Naive B cell (primary cell): ENCODE results near the gene IRGC. TPM values are rescaled to one million over a fixed set of nuclear protein-coding genes. Genes with fewer than 3 reads are reported as not detected.
A peak's percentile ranks its signal among the peaks of the same experiment; 100 is the strongest.
"Not testable (repeated sequence)": the region's sequence is repeated elsewhere in the genome, so short reads cannot be mapped to it uniquely, and the experiment has no call there.

Experiments
- ATAC-seq, 2 donors: fragments of 150-1000 bp; cut with Tn5 transposase; 2 replicates each; pipeline ENCODE4 v1.10.0; 2021; ENCODE audit warnings: low read depth in 2 of 2, mild to moderate bottlenecking in 2 of 2, moderate library complexity in 2 of 2
- DNase-seq: peaks from one replicate; pipeline ENCODE4 v3.0.0; 2022
- H3K27ac Mint-ChIP-seq, 6 donors: one replicate each; pipeline ENCODE4 v1.8.0; 2020 to 2022; ENCODE audit warnings: mild to moderate bottlenecking in 6 of 6, mixed read lengths in 6 of 6, moderate library complexity in 5 of 6, inconsistent platforms in 2 of 6
- H3K27me3 Mint-ChIP-seq, 3 donors: one replicate each; pipeline ENCODE4 v1.8.0; 2021 to 2022; ENCODE audit warnings: mixed read lengths in 3 of 3, mild to moderate bottlenecking in 1 of 3
- H3K36me3 Mint-ChIP-seq, 2 donors: one replicate each; pipeline ENCODE4 v1.8.0; 2020 to 2022; ENCODE audit warnings: mixed read lengths in 2 of 2, inconsistent platforms in 1 of 2, mild to moderate bottlenecking in 1 of 2
- H3K4me1 Mint-ChIP-seq, 3 donors: one replicate each; pipeline ENCODE4 v1.8.0; 2020 to 2022; ENCODE audit warnings: mixed read lengths in 3 of 3, inconsistent platforms in 1 of 3, mild to moderate bottlenecking in 1 of 3, moderate library complexity in 1 of 3
- H3K4me3 Mint-ChIP-seq, 8 donors: one replicate each; pipeline ENCODE4 v1.8.0; 2020 to 2022; ENCODE audit warnings: mild to moderate bottlenecking in 8 of 8, mixed read lengths in 8 of 8, moderate library complexity in 8 of 8, inconsistent platforms in 2 of 8
- H3K9me3 Mint-ChIP-seq, 7 donors: one replicate each; pipeline ENCODE4 v1.8.0; 2020 to 2022; ENCODE audit warnings: mixed read lengths in 7 of 7, mild to moderate bottlenecking in 5 of 7, inconsistent platforms in 2 of 7, moderate library complexity in 1 of 7
- polyA plus RNA-seq, 6 donors: library from polyadenylated mRNA; unstranded; fragments of 300-500 nt; fragmentation: Illumina TruSeq; gene quantifications; one replicate each; pipeline ENCODE4 v1.2.3, GENCODE V29; 2021; ENCODE audit warnings: low read depth in 6 of 6

The IRGC gene
- polyA plus RNA-seq, 6 donors from 2014 or later = not detected

DNA sequence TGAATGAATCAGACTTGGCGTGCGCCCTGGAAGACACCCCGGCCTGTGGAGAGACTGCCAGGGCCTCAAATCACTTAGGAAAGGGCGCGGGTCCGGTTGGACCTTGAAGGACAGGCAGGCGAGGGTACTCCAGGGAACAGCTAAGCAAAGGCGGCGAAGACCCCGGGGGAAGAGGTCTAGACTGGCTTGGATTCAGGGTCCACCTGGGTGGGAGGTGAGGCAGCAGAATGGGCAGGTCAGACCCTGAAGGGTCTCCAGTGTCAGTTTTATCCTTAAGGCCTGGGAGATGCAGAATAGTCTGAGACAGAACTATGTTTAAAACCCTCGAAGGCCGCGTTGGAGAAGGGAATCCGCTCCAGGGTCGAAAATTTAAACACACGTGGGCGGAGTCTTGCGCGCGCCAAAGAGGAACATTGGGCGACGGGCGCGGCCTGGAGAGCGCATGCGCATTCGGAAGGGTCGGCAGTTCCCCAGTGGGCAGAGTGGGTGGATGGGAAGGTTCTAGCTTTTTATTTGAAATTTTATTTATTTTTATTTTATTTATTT is 39.5 kb downstream of the IRGC start:
- Mint-ChIP-seq H3K9me3 (no peaks in the 10 kb centered on the region), H3K4me3 (peak overlapping the region; percentile 94 to 99 (median 97)), H3K27ac (peak overlapping the region; percentile 96 to 99 (median 98)), H3K27me3 (no peaks in the 10 kb centered on the region), H3K36me3 (peaks cover under 1 to 3% of the 10 kb centered on the region in 2 donors), H3K4me1 (peaks cover 40 to 70% (median 48%) of the 10 kb centered on the region in 3 donors)
- peak; percentile 15 to 16 for ATAC-seq
- DNase-seq = peak; percentile 65

- H3K36me3 Mint-ChIP-seq = no peaks in the 10 kb centered on the region
- H3K9me3 Mint-ChIP-seq = peaks cover 0 to 2% (median 0%) of the 10 kb centered on the region in 7 donors
- no peak for DNase-seq
- H3K27ac Mint-ChIP-seq = no peak overlapping the region
- H3K4me3 Mint-ChIP-seq = peak overlapping the region in 2 of 8 donors; percentile 41 to 51
- no peaks in the 10 kb centered on the region for H3K27me3 Mint-ChIP-seq
- no peak for ATAC-seq
- peaks cover 43 to 61% (median 48%) of the 10 kb centered on the region in 3 donors for H3K4me1 Mint-ChIP-seq
Observed at GRCh38 chr19:43759515-43759914, 43.6 kb downstream of the IRGC start.

GRCh38 chr19:43760941-43761340 is 45.1 kb downstream of the IRGC start:
- Mint-ChIP-seq H3K4me3 (peak overlapping the region in 1 of 8 donors; percentile 5), H3K4me1 (peaks cover 47 to 68% (median 51%) of the 10 kb centered on the region in 3 donors), H3K9me3 (peaks cover 0 to 2% (median 0%) of the 10 kb centered on the region in 7 donors), H3K27ac (peak overlapping the region in 2 of 6 donors; percentile 74 to 76), H3K27me3 (no peaks in the 10 kb centered on the region), H3K36me3 (no peaks in the 10 kb centered on the region)
- ATAC-seq = no peak
- no peak for DNase-seq

GRCh38 chr19:43762814-43763213 is 46.9 kb downstream of the IRGC start:
- DNase-seq (no peak), ATAC-seq (no peak)
- no peaks in the 10 kb centered on the region for H3K27me3 Mint-ChIP-seq
- peaks cover 57 to 73% (median 61%) of the 10 kb centered on the region in 3 donors for H3K4me1 Mint-ChIP-seq
- peaks cover 0 to 2% (median 0%) of the 10 kb centered on the region in 7 donors for H3K9me3 Mint-ChIP-seq
- H3K4me3 Mint-ChIP-seq = peak overlapping the region in 1 of 8 donors; percentile 34
- peak overlapping the region in 4 of 6 donors; percentile 14 to 86 (median 48) for H3K27ac Mint-ChIP-seq
- no peaks in the 10 kb centered on the region for H3K36me3 Mint-ChIP-seq

DNA sequence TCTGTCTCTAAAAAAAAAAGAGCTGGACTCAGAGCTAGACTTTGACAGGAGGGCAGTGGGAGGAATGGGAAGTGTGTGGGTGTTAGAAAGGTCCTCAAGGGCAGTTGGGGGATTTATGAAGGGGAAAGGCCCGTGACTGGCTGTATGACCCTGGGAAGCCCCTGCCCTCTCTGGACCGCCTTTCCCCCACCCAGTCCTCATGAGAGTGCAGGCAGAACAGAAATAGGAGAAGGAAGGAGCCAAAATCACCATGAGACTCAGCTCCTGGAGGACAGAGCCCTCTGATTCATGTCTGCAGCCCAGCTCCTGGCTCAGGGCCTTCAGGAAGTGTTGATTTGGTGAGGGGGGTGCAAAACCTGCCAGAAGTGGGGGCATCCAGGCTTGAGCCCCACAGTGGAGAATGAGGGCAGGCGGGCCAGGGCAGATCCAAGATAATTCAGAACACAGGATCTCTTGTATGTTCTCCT is 47.6 kb downstream of the IRGC start:
- ATAC-seq (no peak), DNase-seq (no peak)
- peak overlapping the region in 4 of 8 donors; percentile 27 to 78 (median 56) for H3K4me3 Mint-ChIP-seq
- no peaks in the 10 kb centered on the region for H3K27me3 Mint-ChIP-seq
- H3K4me1 Mint-ChIP-seq = peaks cover 57 to 73% (median 61%) of the 10 kb centered on the region in 3 donors
- no peaks in the 10 kb centered on the region for H3K36me3 Mint-ChIP-seq
- H3K9me3 Mint-ChIP-seq = peaks cover 0 to 2% (median 0%) of the 10 kb centered on the region in 7 donors
- peak overlapping the region; percentile 78 to 92 (median 84) for H3K27ac Mint-ChIP-seq

DNA sequence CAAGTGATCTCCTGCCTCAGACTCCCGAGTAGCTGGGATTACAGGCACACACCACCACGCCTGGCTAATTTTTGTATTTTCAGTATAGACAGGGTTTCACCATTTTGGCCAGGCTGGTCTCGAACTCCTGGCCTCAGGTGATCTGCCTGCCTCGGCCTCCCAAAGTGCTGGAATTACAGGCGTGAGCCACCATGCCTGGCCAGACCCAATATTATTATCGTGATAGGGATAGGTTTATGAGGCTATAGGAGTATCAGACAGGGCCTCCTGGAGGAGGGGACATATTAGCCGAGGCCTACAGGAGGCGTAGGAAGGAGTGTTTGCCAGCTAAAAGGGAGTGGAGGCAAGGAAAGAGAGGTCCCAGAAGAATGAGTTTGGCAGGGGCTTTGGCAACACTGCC is 48.8 kb downstream of the IRGC start:
- ATAC-seq, H3K27me3 Mint-ChIP-seq, DNase-seq, H3K9me3 Mint-ChIP-seq: not testable (repeated sequence)
- H3K36me3 Mint-ChIP-seq = peaks cover 0 to 12% of the 10 kb centered on the region in 2 donors
- peak overlapping the region; percentile 48 to 97 (median 84) for H3K27ac Mint-ChIP-seq
- H3K4me3 Mint-ChIP-seq = peak overlapping the region in 5 of 8 donors; percentile 25 to 84 (median 69)
- H3K4me1 Mint-ChIP-seq = peaks cover 48 to 66% (median 51%) of the 10 kb centered on the region in 3 donors

GRCh38 chr19:43765109-43765876 is 49.4 kb downstream of the IRGC start:
- Mint-ChIP-seq H3K36me3 (peaks cover 0 to 16% of the 10 kb centered on the region in 2 donors), H3K27ac (peak overlapping the region; percentile 79 to 97 (median 95)), H3K27me3 (no peaks in the 10 kb centered on the region), H3K9me3 (peaks cover 0 to 2% (median 0%) of the 10 kb centered on the region in 7 donors), H3K4me1 (peaks cover 52 to 65% (median 55%) of the 10 kb centered on the region in 3 donors), H3K4me3 (peak overlapping the region; percentile 56 to 84 (median 76))
- DNase-seq (peak; percentile 64), ATAC-seq (peak; percentile 92 to 94)

- H3K4me3 Mint-ChIP-seq = peak overlapping the region; percentile 41 to 84 (median 76)
- H3K4me1 Mint-ChIP-seq = peaks cover 54 to 65% (median 56%) of the 10 kb centered on the region in 3 donors
Observed at GRCh38 chr19:43766755-43767043, 50.8 kb downstream of the IRGC start.

DNA sequence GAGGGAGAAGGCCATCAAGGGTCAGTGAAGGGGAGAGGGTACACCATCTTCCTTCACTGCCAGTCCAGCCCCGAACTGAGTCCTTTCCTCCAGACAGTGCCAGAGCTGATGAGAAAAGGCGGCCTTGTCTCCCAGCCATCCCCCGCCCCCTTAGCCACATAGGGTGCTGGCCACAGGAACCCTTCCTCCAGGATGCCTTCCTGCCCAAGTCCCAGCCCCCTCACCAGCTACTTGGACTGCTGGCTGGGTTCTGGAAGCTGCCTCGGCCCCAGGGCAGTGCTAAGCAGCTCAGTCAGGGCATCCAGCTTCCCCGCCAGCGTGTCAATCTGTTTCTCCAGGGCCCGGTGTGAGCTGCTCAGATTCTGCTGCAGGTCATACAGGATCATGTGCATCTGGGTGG is 51.4 kb downstream of the IRGC start:
- H3K4me3 Mint-ChIP-seq = peak overlapping the region in 4 of 8 donors; percentile 69 to 84 (median 76)

More at GRCh38 chr19:43766755-43767043, 50.8 kb downstream of the IRGC start:
- no peak for DNase-seq
- H3K9me3 Mint-ChIP-seq = peaks cover 0 to 2% (median 0%) of the 10 kb centered on the region in 7 donors
- peak overlapping the region; percentile 14 to 96 (median 86) for H3K27ac Mint-ChIP-seq
- no peaks in the 10 kb centered on the region for H3K27me3 Mint-ChIP-seq
- no peak for ATAC-seq
- H3K36me3 Mint-ChIP-seq = peaks cover 0 to 16% of the 10 kb centered on the region in 2 donors

DNA sequence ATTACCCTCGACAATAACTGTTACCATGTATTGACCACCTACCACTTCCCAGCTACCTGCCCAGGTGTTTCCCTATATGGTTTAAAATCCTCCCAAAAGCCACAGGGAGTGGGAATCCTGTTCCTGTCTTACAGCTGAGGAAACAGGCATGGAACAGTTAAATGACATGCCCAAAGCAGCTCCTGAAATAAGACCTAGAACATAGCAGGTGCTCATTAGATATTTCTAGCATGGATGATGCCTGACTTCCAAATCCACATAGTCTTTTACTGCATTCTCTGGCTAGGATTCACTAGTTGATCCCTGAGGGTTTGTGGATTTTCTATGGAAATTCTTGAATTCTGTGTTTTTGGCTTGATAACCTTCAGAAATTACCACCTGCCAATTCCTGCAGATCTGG is 51.9 kb downstream of the IRGC start:
- peaks cover 48 to 58% (median 49%) of the 10 kb centered on the region in 3 donors for H3K4me1 Mint-ChIP-seq

More for the DNA sequence above, 51.4 kb downstream of the IRGC start:
- peaks cover 52 to 59% (median 54%) of the 10 kb centered on the region in 3 donors for H3K4me1 Mint-ChIP-seq
- H3K27ac Mint-ChIP-seq = peak overlapping the region in 4 of 6 donors; percentile 14 to 90 (median 54)
- peaks cover 0 to 16% of the 10 kb centered on the region in 2 donors for H3K36me3 Mint-ChIP-seq
- ATAC-seq = no peak
- no peaks in the 10 kb centered on the region for H3K27me3 Mint-ChIP-seq
- DNase-seq = no peak
- H3K9me3 Mint-ChIP-seq = peaks cover 0 to 2% (median 0%) of the 10 kb centered on the region in 7 donors

DNA sequence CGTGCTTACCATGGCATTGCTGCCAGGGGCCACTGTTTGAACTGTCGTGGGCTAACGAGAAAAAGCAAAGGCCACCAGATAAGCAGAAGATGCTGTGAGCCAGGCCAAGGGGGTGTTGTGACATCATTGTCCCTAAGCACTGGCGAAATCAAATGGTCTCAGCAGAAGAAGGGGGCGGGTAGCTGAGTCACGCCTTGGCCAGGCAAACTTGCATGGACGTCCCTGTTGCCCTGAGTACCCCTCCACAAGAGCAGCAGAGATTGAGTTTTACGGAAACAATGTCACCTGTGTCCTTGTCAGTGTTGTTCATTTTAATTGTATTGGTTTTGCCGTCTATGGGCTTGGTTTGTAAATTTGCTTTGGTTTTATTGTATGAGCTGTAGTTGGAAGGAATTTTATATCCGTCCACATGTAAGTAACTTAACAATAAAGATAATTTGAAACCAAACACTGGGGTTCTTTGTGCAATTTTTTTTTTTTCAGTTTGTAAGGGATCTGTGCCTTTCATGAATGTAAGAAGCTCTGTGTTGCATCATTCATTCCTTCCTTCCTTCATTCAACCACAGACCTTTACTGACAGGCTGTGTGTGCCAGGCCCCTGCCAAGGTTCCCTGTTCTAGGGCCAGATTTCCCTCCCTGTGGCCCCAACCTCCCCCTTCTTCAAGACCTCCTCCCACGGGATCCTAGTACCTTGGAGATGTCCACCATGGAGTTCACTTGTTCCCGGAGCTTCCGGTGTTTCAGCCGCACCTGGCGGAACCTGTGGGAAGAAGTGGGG is 52.6 kb downstream of the IRGC start:
- Mint-ChIP-seq H3K4me1 (peaks cover 43 to 58% (median 43%) of the 10 kb centered on the region in 3 donors), H3K4me3 (no peak overlapping the region), H3K36me3 (peaks cover 0 to 16% of the 10 kb centered on the region in 2 donors), H3K27me3 (no peaks in the 10 kb centered on the region), H3K9me3 (no peaks in the 10 kb centered on the region), H3K27ac (peak overlapping the region in 2 of 6 donors; percentile 18 to 22)
- ATAC-seq = no peak
- DNase-seq = no peak

More for the DNA sequence above, 51.9 kb downstream of the IRGC start:
- DNase-seq (no peak), ATAC-seq (no peak)
- peaks cover 0 to 16% of the 10 kb centered on the region in 2 donors for H3K36me3 Mint-ChIP-seq
- H3K27me3 Mint-ChIP-seq = no peaks in the 10 kb centered on the region
- H3K9me3 Mint-ChIP-seq = no peaks in the 10 kb centered on the region
- H3K4me3 Mint-ChIP-seq = peak overlapping the region in 3 of 8 donors; percentile 20 to 69 (median 22)
- H3K27ac Mint-ChIP-seq = peak overlapping the region in 2 of 6 donors; percentile 89 to 90

- no peak for ATAC-seq
- no peak for DNase-seq
- H3K4me1 Mint-ChIP-seq = peaks cover 37 to 51% (median 38%) of the 10 kb centered on the region in 3 donors
- H3K27ac Mint-ChIP-seq = peak overlapping the region in 3 of 6 donors; percentile 12 to 42 (median 18)
- no peak overlapping the region for H3K4me3 Mint-ChIP-seq
- H3K36me3 Mint-ChIP-seq = peaks cover 0 to 16% of the 10 kb centered on the region in 2 donors
- H3K27me3 Mint-ChIP-seq = no peaks in the 10 kb centered on the region
- no peaks in the 10 kb centered on the region for H3K9me3 Mint-ChIP-seq
Observed at GRCh38 chr19:43769256-43769655, 53.4 kb downstream of the IRGC start.
